ENCODE measurements around the gene FBXO46. TPM values are rescaled to one million over a fixed set of nuclear protein-coding genes. Genes with fewer than 3 reads are reported as not detected.

FBXO46 gene, protein sequence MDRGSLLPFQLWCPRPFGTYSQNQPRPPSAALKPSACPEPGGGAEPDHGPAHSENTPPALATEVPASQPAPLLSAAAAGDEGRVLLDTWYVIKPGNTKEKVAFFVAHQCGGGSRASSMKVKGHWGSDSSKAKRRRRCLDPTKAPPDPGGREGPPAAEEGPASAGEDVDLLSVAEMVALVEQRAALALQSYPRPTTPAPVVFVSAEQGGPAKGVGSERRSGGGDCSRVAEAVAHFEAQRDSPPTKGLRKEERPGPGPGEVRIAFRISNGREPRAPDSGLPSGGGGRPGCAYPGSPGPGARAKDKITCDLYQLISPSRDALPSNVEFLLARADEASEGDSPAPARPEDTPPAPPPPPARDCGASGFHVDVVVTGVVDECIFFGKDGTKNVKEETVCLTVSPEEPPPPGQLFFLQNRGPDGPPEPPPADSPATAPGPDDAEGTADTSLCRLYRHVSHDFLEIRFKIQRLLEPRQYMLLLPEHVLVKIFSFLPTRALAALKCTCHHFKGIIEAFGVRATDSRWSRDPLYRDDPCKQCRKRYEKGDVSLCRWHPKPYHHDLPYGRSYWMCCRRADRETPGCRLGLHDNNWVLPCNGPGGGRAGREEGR
- 5.6 TPM for total RNA-seq

DNA sequence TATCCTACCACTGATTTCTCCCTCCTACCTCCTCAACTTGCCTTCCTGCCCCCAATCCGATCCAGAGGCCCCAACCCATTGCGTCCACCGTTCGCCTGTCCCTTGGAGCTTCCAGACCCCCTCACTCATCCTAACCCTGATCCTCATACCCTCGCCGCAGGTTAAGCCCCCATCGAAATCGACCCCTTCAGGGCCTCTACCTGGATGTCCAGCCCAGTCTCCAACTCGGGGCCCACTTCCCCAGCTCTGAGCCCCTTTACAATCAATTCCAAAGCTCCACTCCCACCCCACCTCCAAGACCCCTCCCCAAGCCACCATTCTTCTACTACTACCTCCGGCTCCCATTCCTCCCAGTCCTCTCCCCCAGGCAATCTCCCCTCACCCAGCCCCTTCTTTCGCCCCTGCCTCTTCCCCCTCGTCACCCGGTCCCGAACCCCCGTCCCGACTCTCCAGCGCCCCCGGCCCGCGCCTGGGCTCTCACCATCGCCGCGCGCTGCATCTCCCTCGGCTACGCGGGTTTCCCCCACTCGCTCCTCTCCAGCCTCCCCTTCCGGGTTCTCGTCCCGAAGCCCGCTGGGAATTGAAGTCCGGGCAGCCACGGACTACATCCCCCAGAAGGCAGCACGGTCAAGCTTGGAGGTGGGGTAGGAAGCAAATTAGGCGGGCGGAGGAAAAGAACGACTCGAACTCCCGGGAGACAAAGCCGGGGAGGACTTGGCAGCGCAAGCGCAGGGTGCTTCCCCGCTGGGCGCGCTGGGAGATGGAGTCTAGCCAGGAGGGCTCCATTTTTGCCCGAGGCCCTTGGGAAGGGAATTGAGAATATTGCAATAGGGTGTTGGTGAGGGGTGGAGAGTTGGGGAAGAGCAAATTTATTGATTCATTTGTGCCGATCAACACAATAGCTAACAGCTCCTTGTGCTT is at the start of gene FBXO46:
Gene FBXO46 (minus strand): TSS at position 529 of the 921 bp plus-strand sequence. CDS start 17,401 bp downstream, outside the sequence.
- peak; percentile 96 for DNase-seq

DNA sequence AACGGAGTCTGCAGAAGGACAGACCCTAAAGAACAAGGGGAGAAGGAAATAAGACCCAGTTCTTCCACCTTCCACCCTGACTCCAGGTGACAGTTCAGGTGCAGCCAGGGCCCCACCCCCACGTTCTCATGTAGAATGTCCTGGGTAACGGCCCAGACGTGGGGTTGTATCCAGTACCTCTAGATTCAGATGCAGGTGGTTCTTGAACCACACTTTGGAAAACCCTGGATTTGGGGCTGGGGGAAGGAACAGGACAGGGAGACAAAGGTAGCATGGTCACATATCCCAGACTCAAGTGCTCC is 49.4 kb upstream of the FBXO46 start:
- DNase-seq, result no peak

DNA sequence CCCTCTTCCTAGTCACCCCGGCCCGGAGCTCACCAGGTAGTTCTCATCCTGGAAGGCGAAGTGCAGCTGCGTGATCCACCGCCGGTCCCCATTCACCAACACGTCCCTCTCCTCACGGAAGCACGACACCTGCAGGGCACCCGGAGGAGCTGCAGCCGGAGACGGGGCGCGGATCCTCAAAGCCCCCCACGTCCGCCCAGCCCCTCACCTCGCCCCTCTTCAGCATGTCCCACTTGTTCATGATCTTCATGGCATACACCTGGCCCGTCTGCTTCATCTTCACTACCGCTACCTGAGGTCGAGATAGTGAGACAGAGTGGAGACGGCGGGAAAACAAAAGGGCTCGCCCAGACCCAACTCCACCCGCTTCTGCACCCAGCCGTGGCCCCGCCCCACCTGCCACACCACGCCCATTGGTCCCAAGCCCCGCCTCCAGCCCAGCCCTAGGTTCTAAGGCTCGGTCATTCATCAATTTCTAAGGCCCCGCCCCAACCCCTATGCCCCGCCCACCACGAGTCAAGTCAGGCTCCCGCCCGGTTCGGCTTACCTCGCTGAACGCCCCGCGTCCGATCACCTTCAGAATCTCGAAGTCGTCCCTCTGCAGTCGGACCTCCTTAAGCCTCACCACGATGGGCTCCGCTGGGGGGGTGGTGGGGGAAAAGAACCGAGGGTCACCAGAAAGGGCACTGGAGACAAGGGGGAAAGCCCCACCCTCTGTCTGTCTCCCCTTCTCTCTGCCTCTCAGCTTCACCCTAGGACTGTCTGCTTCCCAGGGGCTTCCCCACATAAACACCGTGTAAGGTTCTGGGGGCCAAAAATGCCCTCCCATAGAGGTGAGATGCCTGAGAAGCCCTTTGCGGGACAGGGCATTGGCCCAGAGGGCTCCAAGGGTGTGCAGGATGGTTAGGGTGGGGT is 48.8 kb upstream of the FBXO46 start:
- no peak for DNase-seq

DNA sequence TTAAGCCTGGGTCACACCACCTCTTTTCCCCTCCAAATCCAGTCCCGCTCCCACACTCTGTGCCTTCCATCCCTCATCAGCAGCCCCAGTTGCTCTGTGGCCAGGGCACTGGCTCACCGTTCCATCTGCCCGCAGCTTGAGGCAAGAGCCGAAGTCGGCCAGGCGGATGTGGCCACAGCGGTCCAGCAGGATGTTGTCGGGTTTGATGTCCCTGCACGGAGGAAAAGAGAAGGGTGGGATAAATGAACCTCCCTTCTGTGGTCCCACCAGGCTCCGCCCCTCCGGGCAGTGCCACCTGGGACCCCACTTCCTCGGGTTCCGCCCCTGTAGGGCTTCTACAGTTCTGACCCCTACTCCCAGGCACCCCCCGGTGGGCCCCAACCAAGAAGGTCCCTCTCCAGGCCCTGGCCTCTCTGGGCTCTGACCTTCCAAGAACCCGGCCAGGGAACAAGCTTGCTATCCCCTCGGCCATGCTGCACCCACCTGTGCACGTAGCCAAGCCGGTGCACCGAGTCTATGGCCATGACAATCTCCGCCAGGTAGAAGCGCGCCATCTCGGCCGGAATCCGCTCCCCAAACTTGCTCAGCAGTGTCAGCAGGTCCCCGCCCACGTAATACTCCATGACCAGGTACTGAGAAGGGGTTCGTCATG is 47.4 kb upstream of the FBXO46 start:
- DNase-seq, result no peak

DNA sequence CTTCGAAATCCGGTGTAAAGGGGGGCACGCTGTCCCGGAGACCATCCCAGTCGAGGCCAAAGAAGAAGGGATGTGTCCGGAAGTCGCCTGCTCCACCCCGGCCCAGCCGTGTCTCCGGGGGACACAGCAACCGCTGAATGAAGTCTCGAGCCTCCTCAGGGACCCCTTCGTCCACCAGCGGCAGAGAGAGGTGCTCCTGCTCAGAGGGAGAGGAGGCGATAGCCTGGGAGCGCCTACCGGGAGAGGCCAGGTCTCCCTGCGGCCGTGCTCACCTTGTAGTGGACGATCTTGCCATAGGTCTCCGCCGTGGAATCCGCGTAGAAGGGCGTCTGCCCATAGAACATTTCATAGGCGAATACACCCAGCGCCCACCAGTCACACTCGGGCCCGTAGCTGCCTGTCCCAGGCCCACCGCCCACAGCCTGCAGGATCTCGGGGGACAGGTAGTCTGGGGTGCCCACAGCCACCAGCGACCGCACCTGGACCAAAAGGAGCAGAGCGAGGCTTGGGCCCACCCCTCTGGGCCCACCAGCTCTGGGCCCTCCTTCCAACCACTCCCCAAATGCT is 46.8 kb upstream of the FBXO46 start:
- DNase-seq, result no peak

DNA sequence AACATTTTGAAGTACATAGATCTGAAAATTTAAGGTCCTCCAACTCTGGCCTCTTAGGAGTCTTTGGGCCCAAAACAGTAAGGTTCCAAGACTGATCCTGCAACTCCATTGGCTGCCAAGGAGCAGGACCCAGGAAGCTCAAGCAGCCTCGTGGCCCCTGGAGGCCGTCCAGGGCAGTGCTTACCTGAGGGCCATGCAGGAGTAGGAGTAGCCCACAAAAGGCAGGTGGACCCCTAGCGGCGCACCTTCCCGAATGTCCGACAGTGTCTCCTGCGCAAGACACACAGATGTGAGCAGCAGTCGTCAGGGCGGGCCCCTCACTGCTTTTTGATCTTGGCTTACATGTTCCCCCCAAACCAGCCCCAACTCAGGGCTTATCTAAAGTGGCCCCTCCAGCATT is 44.1 kb upstream of the FBXO46 start:
- DNase-seq, result no peak

DNA sequence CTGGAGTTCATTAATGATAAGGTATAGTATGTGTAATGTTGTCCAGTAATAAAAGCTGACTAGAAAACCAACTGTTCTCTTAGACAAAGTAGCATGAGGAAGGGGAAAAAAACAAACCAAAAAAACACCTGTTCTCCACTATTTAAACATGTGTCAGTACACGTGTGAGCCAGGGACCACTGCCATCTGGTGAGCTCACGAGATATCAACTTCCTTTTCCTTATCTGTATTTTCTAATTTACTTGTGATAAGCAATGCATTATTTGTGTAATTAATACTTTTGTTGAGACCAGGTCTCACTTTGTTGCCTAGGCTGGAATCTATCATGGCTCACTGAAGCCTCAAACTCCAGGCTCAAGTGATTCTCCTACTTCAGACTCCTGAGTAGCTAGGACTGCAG is 42.7 kb upstream of the FBXO46 start:
- no peak for DNase-seq

DNA sequence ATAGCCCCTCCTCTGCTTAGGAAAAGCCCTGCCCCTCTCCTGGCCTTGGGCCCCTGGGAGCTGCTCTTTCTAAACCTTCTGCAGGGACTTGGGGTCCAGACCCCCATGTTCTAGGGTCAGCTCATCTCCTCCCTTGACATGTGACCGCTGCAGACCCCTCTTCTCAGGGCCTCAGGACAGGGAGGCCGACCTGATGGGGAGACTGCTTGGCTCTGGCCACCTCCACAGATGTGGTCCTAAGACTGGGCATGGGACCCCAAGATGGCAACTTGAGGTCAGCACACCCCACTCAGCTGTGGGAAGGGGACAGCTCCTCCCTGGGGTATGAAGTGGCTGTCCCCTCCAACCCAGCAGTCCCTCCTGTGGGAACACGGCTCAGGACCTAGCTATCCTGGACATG is 42.2 kb upstream of the FBXO46 start:
- DNase-seq, result no peak

DNA sequence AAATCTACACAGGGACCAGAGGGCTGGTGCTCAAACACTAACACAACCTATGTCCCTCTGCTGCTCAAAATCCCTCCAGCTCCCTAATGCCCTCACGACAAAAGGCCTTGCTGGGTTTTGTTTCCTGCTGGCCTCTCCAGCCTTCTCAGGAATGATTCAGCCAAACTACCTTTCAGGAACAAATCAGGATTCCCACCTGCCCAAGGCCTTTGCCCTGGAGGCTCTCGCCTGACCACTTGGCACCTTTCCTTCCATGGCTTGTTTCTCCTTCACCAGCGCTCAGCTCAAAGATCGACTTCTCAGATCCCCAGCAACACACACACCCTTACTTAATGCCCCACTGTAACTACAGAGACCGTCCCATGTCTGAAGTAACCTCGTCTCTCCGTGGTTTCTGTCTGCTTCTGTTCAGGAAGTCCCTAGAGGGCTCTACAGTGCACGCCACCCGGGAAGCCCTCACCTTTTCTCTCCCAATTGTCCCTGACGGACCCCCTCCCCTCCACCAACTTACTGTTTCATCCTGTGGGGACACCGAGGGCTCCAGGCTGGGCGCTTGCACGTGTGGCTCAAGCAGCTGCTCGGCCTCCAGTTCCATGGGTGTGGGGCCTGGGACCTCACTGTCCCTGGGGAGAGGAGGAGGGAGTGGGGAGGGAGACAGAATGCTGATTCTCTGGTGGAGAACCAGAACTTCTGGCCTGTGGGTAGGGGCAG is 41.6 kb upstream of the FBXO46 start:
- DNase-seq, result no peak

DNA sequence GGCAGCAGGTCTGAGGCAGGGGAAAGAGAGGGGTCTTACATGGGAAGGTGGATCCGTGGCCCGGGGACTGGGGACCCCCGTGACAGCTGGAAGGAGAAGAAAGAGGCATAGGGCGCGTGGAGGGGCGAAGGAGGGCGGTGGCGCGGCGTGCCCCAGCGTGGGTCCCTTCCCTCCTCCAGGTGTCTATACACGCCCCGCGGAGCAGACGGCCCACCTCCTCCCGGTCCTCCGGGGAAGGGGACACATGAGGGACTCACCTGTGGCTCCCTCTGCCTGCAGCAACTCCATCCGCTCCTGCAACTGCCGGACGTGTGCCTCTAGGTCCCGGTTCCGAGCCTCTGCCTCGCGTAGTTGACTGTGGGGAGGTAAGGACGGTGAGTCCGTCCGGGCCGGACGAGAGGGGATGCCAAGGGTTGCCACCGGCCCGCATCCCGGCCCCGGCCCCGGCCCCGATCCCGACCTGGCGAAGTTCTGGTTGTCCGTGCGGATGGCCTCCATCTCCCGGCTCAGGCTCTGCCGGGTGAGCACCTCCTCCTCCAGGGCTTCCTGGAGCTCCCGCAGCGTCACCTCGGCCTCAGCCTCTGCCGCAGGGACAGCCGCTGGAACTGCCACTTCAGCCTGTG is 40.7 kb upstream of the FBXO46 start:
- no peak for DNase-seq

DNA sequence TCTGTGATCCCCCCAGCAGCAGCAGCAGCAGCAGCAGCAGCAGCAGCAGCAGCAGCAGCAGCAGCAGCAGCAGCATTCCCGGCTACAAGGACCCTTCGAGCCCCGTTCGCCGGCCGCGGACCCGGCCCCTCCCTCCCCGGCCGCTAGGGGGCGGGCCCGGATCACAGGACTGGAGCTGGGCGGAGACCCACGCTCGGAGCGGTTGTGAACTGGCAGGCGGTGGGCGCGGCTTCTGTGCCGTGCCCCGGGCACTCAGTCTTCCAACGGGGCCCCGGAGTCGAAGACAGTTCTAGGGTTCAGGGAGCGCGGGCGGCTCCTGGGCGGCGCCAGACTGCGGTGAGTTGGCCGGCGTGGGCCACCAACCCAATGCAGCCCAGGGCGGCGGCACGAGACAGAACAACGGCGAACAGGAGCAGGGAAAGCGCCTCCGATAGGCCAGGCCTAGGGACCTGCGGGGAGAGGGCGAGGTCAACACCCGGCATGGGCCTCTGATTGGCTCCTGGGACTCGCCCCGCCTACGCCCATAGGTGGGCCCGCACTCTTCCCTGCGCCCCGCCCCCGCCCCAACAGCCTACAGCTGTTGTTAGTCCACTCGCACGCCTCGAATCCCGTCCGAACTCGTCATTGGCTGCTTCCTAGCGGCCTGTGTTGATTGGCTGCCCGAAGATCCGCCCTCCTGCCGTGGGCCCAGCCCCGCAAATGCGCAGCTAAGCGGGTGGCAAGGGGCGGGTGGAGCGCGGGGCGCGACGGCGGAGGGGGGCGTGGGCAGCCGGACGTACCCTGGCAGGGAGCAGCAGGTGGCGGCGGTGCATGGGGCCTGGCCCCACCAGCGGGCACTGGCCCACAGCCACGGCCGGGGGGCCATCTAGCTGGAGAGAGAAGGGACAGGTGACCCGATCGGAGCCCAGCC is 39.8 kb upstream of the FBXO46 start:
- DNase-seq, result peak; percentile 93

DNA sequence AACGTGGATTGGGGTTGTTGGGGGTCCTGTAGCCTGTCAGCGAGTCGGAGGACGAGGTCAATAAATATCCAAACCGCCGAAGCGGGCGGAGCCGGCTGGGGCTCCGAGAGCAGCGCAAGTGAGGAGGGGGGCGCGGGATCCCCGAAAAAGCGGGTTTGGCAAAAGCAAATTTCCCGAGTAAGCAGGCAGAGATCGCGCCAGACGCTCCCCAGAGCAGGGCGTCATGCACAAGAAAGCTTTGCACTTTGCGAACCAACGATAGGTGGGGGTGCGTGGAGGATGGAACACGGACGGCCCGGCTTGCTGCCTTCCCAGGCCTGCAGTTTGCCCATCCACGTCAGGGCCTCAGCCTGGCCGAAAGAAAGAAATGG is 39.1 kb upstream of the FBXO46 start:
- DNase-seq, result no peak

DNA sequence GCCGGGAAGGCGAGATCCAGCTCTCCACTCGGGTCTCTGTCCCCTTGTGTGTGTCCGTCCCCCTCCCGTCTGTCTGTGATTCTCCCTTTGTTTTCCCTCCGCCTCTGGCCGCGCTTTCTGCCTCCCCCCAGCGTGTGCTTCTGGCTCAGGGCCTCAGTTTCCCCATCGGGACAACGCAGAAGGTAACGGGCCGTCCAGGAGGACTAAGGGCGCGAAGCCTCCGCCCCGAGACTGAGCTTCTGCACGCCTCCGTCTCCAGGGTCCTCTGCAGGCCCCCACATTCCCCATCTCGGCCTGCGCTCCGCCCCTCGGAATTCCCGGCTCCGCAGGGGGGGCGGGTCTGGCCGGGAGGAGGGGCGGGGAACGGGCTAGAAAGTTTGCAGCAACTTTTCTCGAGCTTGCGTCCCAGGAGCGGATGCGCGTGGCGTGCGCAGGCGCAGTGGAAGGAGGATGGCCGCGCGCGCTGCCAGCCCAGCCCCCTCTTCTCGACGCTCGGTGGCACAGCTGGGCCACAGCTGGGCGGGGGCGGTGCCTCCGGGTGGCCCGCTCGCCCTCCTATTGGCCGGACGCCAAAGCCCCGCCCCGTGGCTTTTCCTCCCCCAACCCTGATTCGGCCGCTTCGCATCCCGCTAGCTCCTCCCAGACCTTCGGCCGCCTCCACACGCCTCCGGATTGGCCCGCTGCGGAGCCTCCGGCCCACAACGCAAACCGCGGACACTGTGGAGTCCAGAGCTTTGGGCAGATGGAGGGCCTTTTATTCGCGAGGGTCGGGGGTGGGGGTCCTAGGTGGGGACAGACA is 38.5 kb upstream of the FBXO46 start, which contains the start of gene SIX5:
Gene SIX5 (minus strand): TSS at position 269 of the 799 bp plus-strand sequence. CDS start 408 bp downstream, outside the sequence.
- DNase-seq, result peak; percentile 100

DNA sequence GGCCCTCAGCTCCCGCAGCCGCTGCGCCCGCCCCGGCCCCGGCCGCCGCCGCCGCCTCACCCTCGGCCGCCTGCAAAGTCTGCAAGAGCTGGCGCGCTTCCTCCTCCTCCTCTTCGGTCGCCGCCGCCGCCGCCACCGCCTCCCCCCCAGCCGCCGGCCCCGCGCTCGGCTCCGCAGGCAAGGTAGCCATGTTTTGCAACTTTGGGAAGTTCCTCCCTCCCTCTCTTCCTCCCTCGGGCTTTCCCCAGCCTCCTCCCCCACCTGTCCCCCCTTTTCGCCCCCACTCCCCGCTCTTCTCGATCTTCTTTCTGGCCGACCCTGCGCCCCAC is 37.9 kb upstream of the FBXO46 start:
- no peak for DNase-seq

DNA sequence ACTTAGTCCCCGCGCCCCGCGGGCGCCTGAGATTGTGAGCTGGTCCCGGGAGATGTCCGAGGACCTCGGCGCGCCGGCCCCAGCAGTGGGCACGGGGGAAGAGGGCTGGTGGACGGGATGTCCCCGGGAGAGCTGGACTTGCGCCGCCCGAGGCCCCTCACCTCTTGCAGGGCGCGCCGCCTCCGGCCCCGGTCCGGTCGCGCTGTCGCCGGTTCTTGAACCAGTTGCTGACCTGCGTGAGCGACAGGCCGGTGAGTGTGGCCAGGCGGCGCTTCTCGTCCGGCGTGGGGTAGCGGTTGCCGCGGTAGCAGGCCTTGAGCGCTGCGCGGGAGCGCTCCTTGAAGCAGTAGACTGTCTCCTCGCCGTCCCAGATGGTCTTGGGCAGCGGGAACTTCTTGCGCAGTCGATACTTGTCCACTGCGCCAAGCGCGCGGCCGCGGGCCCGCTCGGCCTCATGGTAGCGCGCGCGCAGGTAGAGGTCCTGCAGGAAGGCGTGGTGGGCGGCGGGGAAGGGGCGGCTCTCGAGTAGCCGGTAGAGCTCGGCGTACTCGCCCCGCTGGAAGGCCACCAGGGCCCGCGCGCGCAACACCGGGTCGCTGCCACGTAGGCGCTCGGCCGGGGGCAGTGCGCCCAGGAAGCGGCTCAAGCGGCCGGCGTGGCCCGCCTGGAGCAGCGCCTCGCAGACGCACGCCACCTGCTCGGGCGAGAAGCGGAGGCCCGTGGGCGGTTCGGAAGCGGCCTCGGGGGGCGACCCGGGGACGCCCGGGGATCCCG is 37.4 kb upstream of the FBXO46 start:
- peak; percentile 39 for DNase-seq

DNA sequence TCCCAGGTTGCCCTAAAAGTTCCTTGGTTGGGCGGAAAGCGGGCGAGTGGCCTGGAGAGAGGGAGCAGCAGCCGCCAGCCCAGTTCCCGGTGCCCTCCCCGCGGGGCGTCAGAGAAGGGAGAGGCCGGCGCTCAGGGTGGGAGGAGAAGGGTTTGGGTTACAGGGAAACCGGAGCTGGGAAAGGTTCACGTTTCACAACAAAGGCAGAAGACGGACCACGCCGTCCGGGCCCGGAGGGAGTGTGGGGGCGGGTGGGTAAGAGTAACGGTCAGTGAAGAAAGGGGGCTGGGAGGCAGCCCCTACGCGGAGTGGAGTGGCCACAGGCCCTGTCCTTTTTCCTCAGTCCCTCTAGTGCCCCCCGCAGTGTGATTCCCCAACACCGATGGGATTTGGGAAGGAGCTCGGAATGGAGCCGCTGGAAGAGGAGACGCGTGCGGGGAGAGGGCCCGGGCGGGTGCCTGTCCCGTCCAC is 36.7 kb upstream of the FBXO46 start:
- peak; percentile 82 for DNase-seq

DNA sequence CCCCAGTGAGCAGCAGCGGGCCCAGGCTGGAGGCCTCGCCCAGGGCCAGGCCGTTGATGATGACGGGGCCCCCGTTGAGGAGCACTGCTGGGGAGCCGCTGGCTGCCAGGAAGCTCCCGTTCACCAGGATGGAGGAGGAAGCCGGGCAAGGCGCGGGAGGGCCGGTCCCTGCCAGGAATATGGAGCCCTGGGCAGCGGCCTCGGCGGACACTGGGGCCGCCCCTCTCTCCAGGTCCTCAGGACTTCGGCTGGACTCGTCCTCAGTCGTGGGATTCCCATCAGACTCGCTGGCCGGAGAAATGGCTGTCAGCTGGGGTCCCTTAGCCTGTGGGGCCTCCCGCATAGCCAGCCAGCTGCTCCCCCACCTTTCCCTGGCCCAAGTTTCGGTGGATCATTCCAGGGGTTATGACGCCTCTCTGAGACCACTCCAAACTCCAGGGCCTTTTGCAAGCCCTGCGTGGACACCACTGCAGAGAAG is 36.2 kb upstream of the FBXO46 start:
- no peak for DNase-seq

Data from skin of body (tissue), 2 donors.